ENCODE data around the gene AKR1C8. TPM values are rescaled to one million over a fixed set of nuclear protein-coding genes. Genes with fewer than 3 reads are reported as not detected.

AKR1C8 gene
- total RNA-seq, 1 donor: not detected

GRCh38 chr10:5107860-5108526 lies 77.0 kb downstream of the AKR1C8 start:
- no peak for DNase-seq (ENCODE audit: low read depth)
- H3K4me3 ChIP-seq (ENCODE audit: low read depth, low read length): no peak overlapping the region
- no peak for TF ChIP-seq CTCF (IDR thresholded peaks at IDR 0.05; ENCODE audit: insufficient read depth, low read depth, low read length)

GRCh38 chr10:5106553-5106952 lies 78.4 kb downstream of the AKR1C8 start:
- no peak for TF ChIP-seq CTCF (IDR thresholded peaks at IDR 0.05; ENCODE audit: insufficient read depth, low read depth, low read length)
- DNase-seq (ENCODE audit: low read depth): no peak
- no peak overlapping the region for H3K4me3 ChIP-seq (ENCODE audit: low read depth, low read length)

- no peak for TF ChIP-seq CTCF (IDR thresholded peaks at IDR 0.05; ENCODE audit: insufficient read depth, low read depth, low read length)
- no peak overlapping the region for H3K4me3 ChIP-seq (ENCODE audit: low read depth, low read length)
- no peak for DNase-seq (ENCODE audit: low read depth)
Measured at GRCh38 chr10:5105626-5106025, 79.3 kb downstream of the AKR1C8 start.

Other genes starting within 250 kb of the AKR1C8 start
- gene AKR1C1, start 221.7 kb downstream of the AKR1C8 start, total RNA-seq: 6.0 and 8.4 TPM in 2 replicates
- gene AKR1C2, start 181.3 kb downstream of the AKR1C8 start, total RNA-seq: 1.6 and 5.2 TPM in 2 replicates
- gene AKR1C3, start 90.7 kb downstream of the AKR1C8 start, total RNA-seq: 5.8 and 16.4 TPM in 2 replicates
- gene AKR1C4, start 11.7 kb upstream of the AKR1C8 start, total RNA-seq: not detected in 2 replicates
- gene UCN3, start 179.8 kb upstream of the AKR1C8 start, total RNA-seq: not detected in 2 replicates
- not detected in 2 replicates for gene TUBAL3, start 219.7 kb upstream of the AKR1C8 start, total RNA-seq
- gene NET1, start 227.4 kb upstream of the AKR1C8 start, total RNA-seq: 17.7 and 23.3 TPM in 2 replicates